PC-9 (cell line): Measurements from ENCODE around the gene ZNF222. TPM values are rescaled to one million over a fixed set of nuclear protein-coding genes. Genes with fewer than 3 reads are reported as not detected.

Experiments used
- BruUV-seq: library from RNA; stranded (reverse); fragments of 400-500 nt; replicated peaks from 2 replicates; lab custom pipeline; 2021; lab: Mats Ljungman, UMichigan
- CTCF ChIA-PET: fragments of 300-600 bp; sonication (Branson Sonifier 250); formaldehyde crosslinking; loops from one replicate; lab custom pipeline; 2022; ENCODE audit warnings: antibody characterized with exemption; lab: Charles Lee
- POLR2A ChIA-PET: fragments of 300-600 bp; sonication (Branson Sonifier 250); formaldehyde crosslinking; loops from one replicate; lab custom pipeline; 2022; ENCODE audit warnings: antibody characterized with exemption; ENCODE audit not compliant: unreplicated experiment; lab: Charles Lee
- DNase-seq, 2 experiments: peaks; one replicate each; pipeline versions ENCODE4 v3.0.0 to v3.0.0-alpha.2; 2015 to 2022; ENCODE audit warnings: mixed read lengths in 1 of 2
- H2AFZ ChIP-seq: fragments of 200-600 bp; sonication (generic); 2 replicates; pipeline ENCODE4 v1.8.1; 2017; ENCODE audit warnings: antibody characterized with exemption
- H3F3A ChIP-seq: fragments of 200-600 bp; sonication (generic); 2 replicates; pipeline ENCODE4 v1.8.1; 2017; ENCODE audit warnings: antibody characterized with exemption, mild to moderate bottlenecking, low read depth; ENCODE audit not compliant: insufficient read depth
- H3K27ac ChIP-seq: fragments of 200-600 bp; sonication (generic); 2 replicates; pipeline ENCODE4 v1.6.1; 2016; ENCODE audit warnings: mixed run types
- H3K27me3 ChIP-seq: fragments of 200-600 bp; sonication (generic); 2 replicates; pipeline ENCODE4 v1.6.1; 2016; ENCODE audit warnings: low read depth, mixed run types; ENCODE audit not compliant: insufficient read depth
- H3K36me3 ChIP-seq: fragments of 200-600 bp; sonication (generic); 2 replicates; pipeline ENCODE4 v1.6.1; 2016; ENCODE audit warnings: low read depth, mixed run types
- H3K4me1 ChIP-seq: fragments of 200-600 bp; sonication (generic); replicated peaks from 2 replicates; pipeline ENCODE4 v1.6.1; 2016; ENCODE audit warnings: mixed run types; ENCODE audit not compliant: insufficient read depth
- H3K4me2 ChIP-seq: fragments of 200-600 bp; sonication (generic); 2 replicates; pipeline ENCODE4 v1.6.1; 2017; ENCODE audit warnings: mixed run types
- H3K4me3 ChIP-seq: fragments of 200-600 bp; sonication (generic); 2 replicates; pipeline ENCODE4 v1.6.1; 2016; ENCODE audit warnings: mixed run types
- H3K79me2 ChIP-seq: fragments of 200-600 bp; sonication (generic); 2 replicates; pipeline ENCODE4 v1.6.1; 2017; ENCODE audit warnings: low read depth, mixed run types
- H3K9me2 ChIP-seq: fragments of 200-600 bp; sonication (generic); 2 replicates; pipeline ENCODE4 v1.8.1; 2017; ENCODE audit warnings: mild to moderate bottlenecking; ENCODE audit not compliant: insufficient read depth
- H3K9me3 ChIP-seq: fragments of 200-600 bp; sonication (generic); 2 replicates; pipeline ENCODE4 v1.8.1; 2016; ENCODE audit warnings: low read depth; ENCODE audit not compliant: insufficient read depth
- H4K20me1 ChIP-seq: fragments of 200-600 bp; sonication (generic); 2 replicates; pipeline ENCODE4 v1.8.1; 2017; ENCODE audit not compliant: insufficient read depth
- EZH2 ChIP-seq: fragments of 200-600 bp; sonication (generic); IDR thresholded peaks from 2 replicates; pipeline ENCODE4 v1.8.0; 2017; ENCODE audit warnings: antibody characterized with exemption, low read depth
- intact Hi-C: fragments of 100-400 bp; cut with micrococcal nuclease; formaldehyde crosslinking; loops from one replicate; pipeline ENCODE4 v1.10.0; 2022; ENCODE audit not compliant: unreplicated experiment
- total RNA-seq: library from RNA; stranded (reverse); gene quantifications from 2 replicates; pipeline ENCODE4 v1.2.3, GENCODE V29; 2021
- TF ChIP-seq, protein P1 (sequence below): fragments of 200-600 bp; sonication (generic); conservative IDR thresholded peaks from 2 replicates; pipeline ENCODE4 v1.6.1; 2017; ENCODE audit warnings: mixed run types, antibody characterized with exemption, mild to moderate bottlenecking, moderate library complexity

Gene ZNF222
- total RNA-seq, 1 experiment from 2014 or later = 2.1 TPM

DNA sequence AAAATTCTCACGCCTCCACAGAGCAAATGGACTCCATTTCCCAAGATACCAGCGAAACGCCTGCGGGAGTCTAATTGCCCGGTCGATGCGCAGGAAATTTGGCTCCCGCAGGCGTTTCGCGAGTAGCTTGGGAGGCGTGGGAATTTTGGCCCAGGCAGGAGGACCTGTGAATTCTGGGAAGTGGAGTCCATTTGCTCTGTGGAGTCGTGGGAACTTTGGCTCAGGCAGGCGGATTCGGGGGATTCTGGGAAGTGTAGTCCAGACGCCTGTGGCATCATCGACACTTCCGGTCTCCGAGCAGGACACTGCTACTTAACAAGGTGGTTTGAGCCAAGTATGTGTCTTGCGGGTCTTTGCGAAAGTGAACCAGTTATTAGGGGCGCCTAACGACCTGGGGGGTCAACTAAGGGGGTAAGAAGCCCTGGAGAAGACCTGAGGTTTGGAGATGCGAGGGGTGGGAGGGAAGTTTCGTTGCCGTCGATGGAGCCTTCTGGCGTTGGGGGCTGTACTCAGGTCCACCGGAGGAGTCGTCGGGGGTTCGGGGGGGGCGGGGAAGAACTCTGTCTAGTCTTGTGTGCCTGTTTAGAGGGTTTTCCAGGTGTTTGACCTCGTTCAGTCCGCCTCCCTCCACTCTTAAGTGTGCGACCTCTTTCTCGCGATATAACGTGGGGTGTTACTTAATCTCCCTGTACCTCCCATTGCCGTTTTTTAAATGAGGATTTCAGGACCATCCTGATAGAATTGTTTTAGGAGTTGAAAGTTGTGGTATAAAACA, 41.1 kb upstream of the ZNF222 start, which contains the start of gene ZNF155:
Gene ZNF155, plus strand, starts transcription at position 277 of the 775 bp plus-strand sequence. CDS start 4,356 bp downstream, outside the sequence.
- Histone ChIP-seq H3K36me3 (peaks cover 9% of the 10 kb centered on the region), H3K9me2 (no peaks in the 10 kb centered on the region), H3F3A (no peaks in the 10 kb centered on the region), H3K27ac (0 out of 2 replicates have a peak within 1 kb of the TSS, but pooled peaks have one; percentile 4), H3K79me2 (peaks cover 11% of the 10 kb centered on the region), H4K20me1 (no peaks in the 10 kb centered on the region), H3K9me3 (0 out of 2 replicates have a peak, but pooled peaks cover 3% of the 10 kb centered on the region), H3K4me3 (peak within 1 kb of the TSS; percentile 82), H3K4me1 (no peaks in the 10 kb centered on the region; the same call in 1 of the 2 replicates), H2AFZ (peak within 1 kb of the TSS; percentile 96), H3K27me3 (no peaks in the 10 kb centered on the region), H3K4me2 (peak within 1 kb of the TSS; percentile 79)
- peak; percentile 84 to 94 for DNase-seq
- ChIA-PET POLR2A (no interaction called here), CTCF (no interaction called here)
- TF ChIP-seq, protein P1, sequence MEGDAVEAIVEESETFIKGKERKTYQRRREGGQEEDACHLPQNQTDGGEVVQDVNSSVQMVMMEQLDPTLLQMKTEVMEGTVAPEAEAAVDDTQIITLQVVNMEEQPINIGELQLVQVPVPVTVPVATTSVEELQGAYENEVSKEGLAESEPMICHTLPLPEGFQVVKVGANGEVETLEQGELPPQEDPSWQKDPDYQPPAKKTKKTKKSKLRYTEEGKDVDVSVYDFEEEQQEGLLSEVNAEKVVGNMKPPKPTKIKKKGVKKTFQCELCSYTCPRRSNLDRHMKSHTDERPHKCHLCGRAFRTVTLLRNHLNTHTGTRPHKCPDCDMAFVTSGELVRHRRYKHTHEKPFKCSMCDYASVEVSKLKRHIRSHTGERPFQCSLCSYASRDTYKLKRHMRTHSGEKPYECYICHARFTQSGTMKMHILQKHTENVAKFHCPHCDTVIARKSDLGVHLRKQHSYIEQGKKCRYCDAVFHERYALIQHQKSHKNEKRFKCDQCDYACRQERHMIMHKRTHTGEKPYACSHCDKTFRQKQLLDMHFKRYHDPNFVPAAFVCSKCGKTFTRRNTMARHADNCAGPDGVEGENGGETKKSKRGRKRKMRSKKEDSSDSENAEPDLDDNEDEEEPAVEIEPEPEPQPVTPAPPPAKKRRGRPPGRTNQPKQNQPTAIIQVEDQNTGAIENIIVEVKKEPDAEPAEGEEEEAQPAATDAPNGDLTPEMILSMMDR = no peak
- no peak for TF ChIP-seq EZH2
- no TSS peak for BruUV-seq
- intact Hi-C loops = loop anchor here (1.0 to 10.0 kb wide), 6 partner anchors 18 to 321 kb away; partner anchors contain the start of genes ZNF221, ZNF224, ZNF225 and ZNF230

DNA sequence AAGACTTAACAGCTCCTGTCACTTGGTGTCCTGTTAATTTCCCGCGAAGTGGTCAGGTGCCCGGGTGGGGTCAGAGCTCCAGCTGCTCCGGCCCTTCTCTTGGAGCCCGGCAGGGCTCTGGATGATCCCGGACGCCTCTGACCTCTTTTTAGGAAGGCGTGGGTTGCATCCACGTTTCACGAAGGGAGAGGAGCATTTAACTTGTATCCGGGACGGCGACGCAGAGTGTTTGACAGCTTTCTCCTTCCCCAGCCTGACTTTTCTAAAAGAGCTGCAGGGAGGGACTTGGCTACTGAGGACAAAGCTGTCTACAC, 40.5 kb upstream of the ZNF222 start:
- no peak for DNase-seq
- BruUV-seq = TSS peak; percentile 71
- Histone ChIP-seq H3K4me3 (peak overlapping the region; percentile 82), H3K79me2 (peaks cover 11% of the 10 kb centered on the region), H4K20me1 (no peaks in the 10 kb centered on the region), H3K9me3 (0 out of 2 replicates have a peak, but pooled peaks cover 3% of the 10 kb centered on the region), H3K27me3 (no peaks in the 10 kb centered on the region), H2AFZ (peak overlapping the region; percentile 96), H3K4me1 (no peaks in the 10 kb centered on the region; the same call in 1 of the 2 replicates), H3F3A (no peaks in the 10 kb centered on the region), H3K9me2 (no peaks in the 10 kb centered on the region), H3K36me3 (peaks cover 15% of the 10 kb centered on the region), H3K27ac (no peak overlapping the region), H3K4me2 (peak overlapping the region; percentile 79)
- no peak for TF ChIP-seq EZH2
- TF ChIP-seq, protein P1 = no peak
- ChIA-PET POLR2A (no interaction called here), CTCF (no interaction called here)
- intact Hi-C loops = loop anchor here (1.0 to 10.0 kb wide), 6 partner anchors 18 to 320 kb away; partner anchors contain the start of genes ZNF221, ZNF224, ZNF225 and ZNF230

DNA sequence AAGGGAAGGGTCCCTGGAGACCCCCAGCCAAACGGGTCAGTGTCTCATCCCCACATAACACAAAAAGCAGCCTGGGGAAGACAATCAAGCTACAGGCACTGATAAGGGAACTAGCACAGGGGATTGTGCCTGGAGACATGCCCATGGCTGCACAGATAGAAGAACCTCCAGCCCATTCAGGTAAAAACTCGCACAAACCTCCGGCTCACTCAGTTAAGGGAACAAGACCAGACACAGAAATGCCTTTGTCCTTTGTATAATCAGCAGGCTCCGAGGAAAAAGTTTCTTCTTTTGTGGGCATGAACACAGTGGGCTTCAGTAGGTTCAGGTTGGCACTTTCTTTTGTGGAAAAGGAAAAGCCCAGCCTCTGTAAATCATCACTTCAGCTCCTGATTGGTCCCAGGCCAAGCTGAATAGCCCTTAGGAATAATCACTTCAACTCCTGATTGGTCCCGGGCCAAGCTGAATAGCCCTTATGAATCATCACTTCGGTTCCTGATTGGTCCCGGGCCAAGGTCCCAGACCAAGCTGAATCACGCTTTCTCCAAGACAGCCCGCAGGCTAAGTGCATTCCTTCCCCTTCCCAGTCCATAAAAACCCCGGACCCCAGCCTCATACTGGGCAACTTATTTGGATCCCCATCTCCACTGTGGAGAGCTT, 27.4 kb upstream of the ZNF222 start:
- no peak overlapping the region for H3K4me2 ChIP-seq
- POLR2A ChIA-PET = no interaction called here
- no peaks in the 10 kb centered on the region for H3K9me2 ChIP-seq
- H3F3A ChIP-seq = no peaks in the 10 kb centered on the region
- no TSS peak for BruUV-seq
- no peak for TF ChIP-seq EZH2
- TF ChIP-seq, protein P1 = no peak
- H3K4me1 ChIP-seq = peaks cover 6% of the 10 kb centered on the region; the same call in 1 of the 2 replicates
- CTCF ChIA-PET = no interaction called here
- DNase-seq = no peak
- no peaks in the 10 kb centered on the region for H3K79me2 ChIP-seq
- no peaks in the 10 kb centered on the region for H3K27me3 ChIP-seq
- intact Hi-C loops = no loop called here
- H3K9me3 ChIP-seq = peaks cover 10% of the 10 kb centered on the region; the same call in 1 of the 2 replicates
- no peak overlapping the region for H3K27ac ChIP-seq
- H3K36me3 ChIP-seq = peaks cover 22% of the 10 kb centered on the region; the same call in 1 of the 2 replicates
- no peak overlapping the region for H2AFZ ChIP-seq
- no peak overlapping the region for H3K4me3 ChIP-seq
- no peaks in the 10 kb centered on the region for H4K20me1 ChIP-seq
